ENCODE data around the gene MAD1L1. TPM values are rescaled to one million over a fixed set of nuclear protein-coding genes. Genes with fewer than 3 reads are reported as not detected.

MAD1L1 gene
- total RNA-seq, 1 donor from 2014 or later = 57.4 TPM

DNA sequence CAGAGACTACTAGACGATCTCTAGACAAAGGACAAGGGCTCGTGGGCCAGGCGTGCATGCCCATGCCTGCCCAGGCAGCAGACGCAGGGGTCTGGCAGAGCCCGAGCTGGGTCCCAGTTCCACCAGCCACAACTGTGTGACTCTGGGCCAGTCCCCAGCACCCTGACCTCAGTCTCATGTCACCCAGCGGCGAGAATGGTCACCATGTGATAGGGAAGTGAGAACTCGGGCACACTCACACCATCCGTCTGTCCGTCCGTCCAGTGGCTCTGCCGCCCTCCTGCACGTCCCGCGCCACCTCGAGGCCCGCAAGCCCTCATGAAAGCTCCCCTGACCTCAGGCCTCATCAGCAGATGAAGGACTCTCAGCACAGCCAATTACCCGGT, 282.7 kb downstream of the MAD1L1 start:
- FAIRE-seq (no peak), DNase-seq (ENCODE audit: low read depth) (no peak)
- Histone ChIP-seq H3K27me3 (ENCODE audit: control insufficient read depth, insufficient read depth, low read length) (no peaks in the 10 kb centered on the region), H3K36me3 (ENCODE audit: control insufficient read depth, insufficient read depth, low read length) (peaks cover 1% of the 10 kb centered on the region), H3K4me3 (ENCODE audit: low read depth, low read length) (no peak overlapping the region)
- TF ChIP-seq, protein P1, sequence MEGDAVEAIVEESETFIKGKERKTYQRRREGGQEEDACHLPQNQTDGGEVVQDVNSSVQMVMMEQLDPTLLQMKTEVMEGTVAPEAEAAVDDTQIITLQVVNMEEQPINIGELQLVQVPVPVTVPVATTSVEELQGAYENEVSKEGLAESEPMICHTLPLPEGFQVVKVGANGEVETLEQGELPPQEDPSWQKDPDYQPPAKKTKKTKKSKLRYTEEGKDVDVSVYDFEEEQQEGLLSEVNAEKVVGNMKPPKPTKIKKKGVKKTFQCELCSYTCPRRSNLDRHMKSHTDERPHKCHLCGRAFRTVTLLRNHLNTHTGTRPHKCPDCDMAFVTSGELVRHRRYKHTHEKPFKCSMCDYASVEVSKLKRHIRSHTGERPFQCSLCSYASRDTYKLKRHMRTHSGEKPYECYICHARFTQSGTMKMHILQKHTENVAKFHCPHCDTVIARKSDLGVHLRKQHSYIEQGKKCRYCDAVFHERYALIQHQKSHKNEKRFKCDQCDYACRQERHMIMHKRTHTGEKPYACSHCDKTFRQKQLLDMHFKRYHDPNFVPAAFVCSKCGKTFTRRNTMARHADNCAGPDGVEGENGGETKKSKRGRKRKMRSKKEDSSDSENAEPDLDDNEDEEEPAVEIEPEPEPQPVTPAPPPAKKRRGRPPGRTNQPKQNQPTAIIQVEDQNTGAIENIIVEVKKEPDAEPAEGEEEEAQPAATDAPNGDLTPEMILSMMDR (IDR thresholded peaks at IDR 0.05; ENCODE audit: insufficient read depth, low read length, severe bottlenecking) = no peak

DNA sequence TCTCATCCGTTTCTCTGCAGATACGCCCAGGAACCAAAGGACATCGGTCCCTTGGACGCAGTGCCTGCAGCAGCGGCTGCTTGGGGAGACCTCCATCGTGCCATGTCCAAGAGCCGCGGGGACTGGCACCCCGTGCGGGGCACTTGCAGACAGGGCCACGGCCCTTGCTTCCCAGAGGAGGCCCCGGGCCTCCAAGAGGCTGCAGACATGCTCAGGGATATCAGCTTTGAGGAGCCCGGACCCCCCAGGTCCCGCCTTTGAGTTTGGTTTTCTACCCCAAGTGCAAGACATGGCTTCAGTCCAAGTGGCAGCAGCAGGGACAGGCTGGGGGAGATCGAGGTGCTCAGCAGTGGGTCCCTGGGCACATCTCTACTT, 283.1 kb downstream of the MAD1L1 start:
- Histone ChIP-seq H3K4me3 (ENCODE audit: low read depth, low read length) (no peak overlapping the region), H3K27me3 (ENCODE audit: control insufficient read depth, insufficient read depth, low read length) (no peaks in the 10 kb centered on the region), H3K36me3 (ENCODE audit: control insufficient read depth, insufficient read depth, low read length) (peaks cover 1% of the 10 kb centered on the region)
- no peak for DNase-seq (ENCODE audit: low read depth)
- TF ChIP-seq, protein P1 (IDR thresholded peaks at IDR 0.05; ENCODE audit: insufficient read depth, low read length, severe bottlenecking) = no peak
- no peak for FAIRE-seq

DNA sequence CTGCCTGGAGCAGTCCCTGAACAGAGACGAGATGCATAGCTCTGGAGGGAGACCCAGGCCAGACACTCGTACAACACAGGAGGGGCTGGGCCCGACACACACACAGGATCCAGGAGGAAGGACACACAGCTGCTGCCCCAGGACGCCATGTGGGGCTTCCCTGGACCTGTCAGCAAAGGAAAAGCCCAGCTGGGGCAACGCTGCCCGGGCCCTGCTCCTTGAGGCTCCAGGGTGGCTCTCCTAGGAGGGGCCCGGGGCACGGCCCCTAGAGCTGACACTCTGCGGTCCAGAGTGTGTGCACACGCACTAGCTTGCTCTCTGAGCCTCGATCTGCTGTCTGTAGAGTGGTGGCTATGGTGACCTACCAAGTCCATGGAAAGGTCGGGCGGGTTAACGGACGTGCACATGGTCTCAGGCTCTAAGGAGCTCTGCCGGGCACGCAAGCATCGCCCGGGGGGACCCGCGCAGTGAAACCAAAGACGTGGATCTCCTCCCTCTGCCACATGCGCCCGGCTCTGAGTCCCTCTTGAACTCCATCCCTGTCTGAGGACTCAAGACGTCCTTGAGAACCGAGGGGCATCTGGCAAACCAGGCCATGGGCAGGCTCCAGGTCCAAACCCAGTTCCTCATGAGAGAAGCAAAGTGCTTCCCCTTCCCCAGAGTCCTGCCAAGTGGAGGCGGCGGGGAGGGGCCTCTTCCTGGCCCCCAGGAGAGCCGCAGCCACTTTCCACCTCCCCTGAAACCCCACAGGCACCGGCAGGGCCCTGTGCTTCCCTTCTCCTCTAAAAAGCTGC, 283.7 kb downstream of the MAD1L1 start:
- TF ChIP-seq, protein P1 (IDR thresholded peaks at IDR 0.05; ENCODE audit: insufficient read depth, low read length, severe bottlenecking) = no peak
- Histone ChIP-seq H3K27me3 (ENCODE audit: control insufficient read depth, insufficient read depth, low read length) (no peaks in the 10 kb centered on the region), H3K4me3 (ENCODE audit: low read depth, low read length) (no peak overlapping the region), H3K36me3 (ENCODE audit: control insufficient read depth, insufficient read depth, low read length) (no peaks in the 10 kb centered on the region)
- DNase-seq (ENCODE audit: low read depth) = no peak
- no peak for FAIRE-seq

DNA sequence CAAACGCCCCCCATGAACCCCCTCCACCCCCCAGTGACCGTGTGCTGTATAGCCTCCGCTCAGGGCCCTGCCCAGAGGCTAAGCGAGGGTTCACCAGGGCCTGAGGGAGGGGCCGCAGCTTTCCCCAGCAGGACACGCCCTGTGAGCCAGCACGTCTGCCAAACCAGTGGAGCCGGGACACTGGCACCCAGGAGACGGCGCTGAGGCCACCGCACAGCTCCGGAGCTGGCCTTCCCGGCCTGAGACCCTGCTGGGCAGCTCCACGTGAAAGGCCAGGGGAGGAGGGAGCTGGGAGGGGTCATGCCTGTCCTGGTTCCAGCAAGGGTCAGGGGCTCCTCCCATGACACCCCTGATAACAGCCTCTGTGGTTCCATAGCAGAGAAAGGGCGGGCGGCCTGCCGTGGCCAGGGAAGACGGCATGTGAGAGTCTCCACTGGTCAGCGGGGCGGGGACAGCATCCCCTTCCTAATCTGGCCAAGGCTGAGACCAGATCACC, 284.4 kb downstream of the MAD1L1 start:
- no peak overlapping the region for H3K4me3 ChIP-seq (ENCODE audit: low read depth, low read length)
- no peak for FAIRE-seq
- H3K27me3 ChIP-seq (ENCODE audit: control insufficient read depth, insufficient read depth, low read length) = no peaks in the 10 kb centered on the region
- TF ChIP-seq, protein P1 (IDR thresholded peaks at IDR 0.05; ENCODE audit: insufficient read depth, low read length, severe bottlenecking) = no peak
- no peaks in the 10 kb centered on the region for H3K36me3 ChIP-seq (ENCODE audit: control insufficient read depth, insufficient read depth, low read length)
- DNase-seq (ENCODE audit: low read depth) = no peak

DNA sequence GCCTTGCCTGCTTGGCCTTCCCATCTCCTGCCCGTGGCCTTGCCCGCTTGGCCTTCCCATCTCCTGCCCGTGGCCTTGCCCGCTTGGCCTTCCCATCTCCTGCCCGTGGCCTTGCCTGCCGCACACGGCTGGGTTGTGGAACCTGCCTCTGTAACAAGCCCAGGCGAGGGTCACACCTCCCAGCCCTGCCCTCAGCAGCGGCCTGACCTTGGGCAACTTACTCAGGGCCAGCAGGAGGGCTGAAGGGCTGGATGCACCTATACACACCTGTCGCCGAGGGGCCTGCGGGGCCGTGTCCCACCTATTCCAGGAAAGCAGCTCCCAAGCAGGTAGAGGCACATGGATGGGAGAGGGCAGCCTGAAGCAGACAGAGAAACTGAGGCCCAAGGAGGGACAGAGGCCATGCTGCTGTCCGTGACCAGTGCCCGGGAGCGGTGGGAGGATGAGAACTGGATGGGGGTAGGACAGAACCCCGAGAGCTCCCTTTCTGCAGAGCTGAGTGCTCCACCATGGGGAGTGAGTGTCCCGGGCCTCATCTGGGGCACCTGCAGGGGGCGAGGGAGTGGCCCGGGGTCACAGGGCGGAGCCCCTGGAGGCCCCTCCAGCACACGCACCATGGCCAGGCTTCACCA, 285.0 kb downstream of the MAD1L1 start:
- Histone ChIP-seq H3K27me3 (ENCODE audit: control insufficient read depth, insufficient read depth, low read length) (no peaks in the 10 kb centered on the region), H3K4me3 (ENCODE audit: low read depth, low read length) (no peak overlapping the region), H3K36me3 (ENCODE audit: control insufficient read depth, insufficient read depth, low read length) (no peaks in the 10 kb centered on the region)
- DNase-seq (ENCODE audit: low read depth) = no peak
- FAIRE-seq = no peak
- TF ChIP-seq, protein P1 (IDR thresholded peaks at IDR 0.05; ENCODE audit: insufficient read depth, low read length, severe bottlenecking) = no peak

All from bronchial epithelial cell (primary cell).